OCI-LY3 (cell line): ENCODE results near the gene PKM.

Source experiments
- H2AFZ ChIP-seq: fragments of 200-600, 300-600 bp; shearing (Covaris generic); 2 replicates; pipeline ENCODE4 v1.6.0; 2014; ENCODE audit warnings: antibody characterized with exemption, low read depth, low read length
- H3K27ac ChIP-seq: fragments of 200-600, 300-600 bp; sonication (generic); 2 replicates; pipeline ENCODE4 v1.5.1; 2014; ENCODE audit warnings: mild to moderate bottlenecking, low read length, moderate library complexity, mixed read lengths
- H3K27me3 ChIP-seq: fragments of 200-600, 300-600 bp; sonication (generic); 2 replicates; pipeline ENCODE4 v1.6.1; 2014; ENCODE audit warnings: low read depth, low read length, mixed read lengths
- H3K36me3 ChIP-seq: fragments of 200-600, 300-600 bp; sonication (generic); replicated peaks from 2 replicates; pipeline ENCODE3; 2014; ENCODE audit warnings: low read depth, low read length, mixed read lengths
- H3K4me1 ChIP-seq: fragments of 300-600, 200-600 bp; sonication (generic); 2 replicates; pipeline ENCODE4 v1.6.1; 2014; ENCODE audit warnings: low read length, mixed read lengths
- H3K4me2 ChIP-seq: fragments of 200-600, 300-600 bp; sonication (generic); 2 replicates; pipeline ENCODE4 v1.6.1; 2014; ENCODE audit warnings: low read length, mixed read lengths
- H3K4me3 ChIP-seq: fragments of 300-600, 200-600 bp; sonication (generic); 2 replicates; pipeline ENCODE4 v1.5.1; 2014; ENCODE audit warnings: antibody characterized with exemption, mild to moderate bottlenecking, low read length, moderate library complexity
- H3K79me2 ChIP-seq: fragments of 300-600, 200-600 bp; shearing (Covaris generic); 2 replicates; pipeline ENCODE4 v1.6.1; 2014; ENCODE audit warnings: mild to moderate bottlenecking, low read length, mixed read lengths
- H3K9ac ChIP-seq: fragments of 300-600, 200-600 bp; shearing (Covaris generic); 2 replicates; pipeline ENCODE4 v1.6.0; 2014; ENCODE audit warnings: mild to moderate bottlenecking, low read length, moderate library complexity
- H3K9me3 ChIP-seq: fragments of 200-600, 300-600 bp; shearing (Covaris generic); 2 replicates; pipeline ENCODE4 v1.6.1; 2014; ENCODE audit warnings: low read length, mixed read lengths; ENCODE audit not compliant: insufficient read depth
- H4K20me1 ChIP-seq: fragments of 200-600, 300-600 bp; sonication (generic); 2 replicates; pipeline ENCODE4 v1.6.1; 2016; ENCODE audit warnings: low read length, mixed read lengths; ENCODE audit not compliant: insufficient read depth
- EZH2phosphoT487 ChIP-seq: fragments of 200-600 bp; shearing (Covaris generic); IDR thresholded peaks from 2 replicates; pipeline ENCODE4 v1.6.1; 2018; ENCODE audit warnings: antibody characterized with exemption, mixed run types, low read depth
- TF ChIP-seq, protein P1 (sequence below): fragments of 200-600, 300-600 bp; sonication (generic); IDR thresholded peaks from 2 replicates; pipeline ENCODE4 v1.5.1; 2014; ENCODE audit warnings: antibody characterized with exemption, low read length, low read depth

PKM gene

DNA sequence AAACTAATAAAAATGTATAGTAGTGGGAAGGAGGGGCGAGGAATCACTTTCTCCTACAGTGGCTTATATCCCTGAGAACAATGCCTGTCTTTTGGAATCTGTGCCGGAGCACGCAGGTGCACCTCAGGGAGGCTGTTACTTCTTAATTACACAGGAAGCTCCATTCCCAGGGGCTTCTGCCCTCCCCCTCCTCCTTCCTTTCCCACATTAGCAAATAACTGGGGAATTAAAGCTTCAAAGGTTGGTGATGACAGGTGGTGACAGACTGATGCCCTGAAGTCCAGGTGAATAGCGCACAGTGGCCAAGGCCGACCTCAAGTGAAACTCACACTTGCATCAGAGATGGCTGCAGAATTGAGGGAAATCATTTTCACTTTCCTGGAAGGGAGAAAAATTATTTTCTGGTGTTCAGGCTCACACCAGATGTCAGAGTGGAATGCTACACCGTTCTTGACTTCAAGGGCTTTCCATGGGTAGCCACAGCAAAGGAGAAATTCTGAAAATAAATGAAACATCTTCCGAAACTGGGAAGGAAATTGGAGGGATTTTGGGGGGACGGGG is 37.1 kb downstream of the PKM start:
- peaks cover 12% of the 10 kb centered on the region for H3K27me3 ChIP-seq
- no peak overlapping the region for H2AFZ ChIP-seq
- no peaks in the 10 kb centered on the region for H3K79me2 ChIP-seq
- H3K9ac ChIP-seq: no peak overlapping the region
- peaks cover 14% of the 10 kb centered on the region for H3K4me1 ChIP-seq
- peaks cover 11% of the 10 kb centered on the region for H3K36me3 ChIP-seq
- no peak overlapping the region for H3K4me3 ChIP-seq
- TF ChIP-seq, protein P1, sequence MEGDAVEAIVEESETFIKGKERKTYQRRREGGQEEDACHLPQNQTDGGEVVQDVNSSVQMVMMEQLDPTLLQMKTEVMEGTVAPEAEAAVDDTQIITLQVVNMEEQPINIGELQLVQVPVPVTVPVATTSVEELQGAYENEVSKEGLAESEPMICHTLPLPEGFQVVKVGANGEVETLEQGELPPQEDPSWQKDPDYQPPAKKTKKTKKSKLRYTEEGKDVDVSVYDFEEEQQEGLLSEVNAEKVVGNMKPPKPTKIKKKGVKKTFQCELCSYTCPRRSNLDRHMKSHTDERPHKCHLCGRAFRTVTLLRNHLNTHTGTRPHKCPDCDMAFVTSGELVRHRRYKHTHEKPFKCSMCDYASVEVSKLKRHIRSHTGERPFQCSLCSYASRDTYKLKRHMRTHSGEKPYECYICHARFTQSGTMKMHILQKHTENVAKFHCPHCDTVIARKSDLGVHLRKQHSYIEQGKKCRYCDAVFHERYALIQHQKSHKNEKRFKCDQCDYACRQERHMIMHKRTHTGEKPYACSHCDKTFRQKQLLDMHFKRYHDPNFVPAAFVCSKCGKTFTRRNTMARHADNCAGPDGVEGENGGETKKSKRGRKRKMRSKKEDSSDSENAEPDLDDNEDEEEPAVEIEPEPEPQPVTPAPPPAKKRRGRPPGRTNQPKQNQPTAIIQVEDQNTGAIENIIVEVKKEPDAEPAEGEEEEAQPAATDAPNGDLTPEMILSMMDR: no peak
- TF ChIP-seq EZH2phosphoT487: no peak
- no peak overlapping the region for H3K4me2 ChIP-seq
- no peak overlapping the region for H3K27ac ChIP-seq
- H4K20me1 ChIP-seq: peaks cover 19% of the 10 kb centered on the region
- H3K9me3 ChIP-seq: no peaks in the 10 kb centered on the region

DNA sequence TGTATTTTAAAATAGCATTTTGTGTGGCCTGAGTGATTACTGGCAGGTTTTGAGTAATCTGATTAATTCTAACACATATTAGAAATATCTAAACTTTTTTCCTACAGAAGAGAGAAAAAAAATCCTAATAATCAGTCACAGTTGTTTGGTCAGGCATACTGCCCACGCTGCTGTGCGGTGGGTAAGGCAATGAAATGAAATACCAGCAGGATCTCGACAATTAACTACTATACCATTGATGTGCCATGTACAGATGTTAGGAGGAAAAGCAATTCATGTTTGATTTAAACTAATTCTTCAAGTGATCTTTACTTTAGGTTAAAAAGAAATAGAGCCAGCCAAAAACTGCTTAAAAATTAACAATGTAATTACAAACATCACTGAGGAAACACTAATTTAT is 38.6 kb downstream of the PKM start:
- no peak overlapping the region for H3K9ac ChIP-seq
- no peak overlapping the region for H3K4me2 ChIP-seq
- no peaks in the 10 kb centered on the region for H3K79me2 ChIP-seq
- TF ChIP-seq, protein P1: no peak
- TF ChIP-seq EZH2phosphoT487: no peak
- H3K27ac ChIP-seq: no peak overlapping the region
- H3K4me3 ChIP-seq: no peak overlapping the region
- H3K36me3 ChIP-seq: no peaks in the 10 kb centered on the region
- no peak overlapping the region for H2AFZ ChIP-seq
- H3K4me1 ChIP-seq: peaks cover 14% of the 10 kb centered on the region
- no peaks in the 10 kb centered on the region for H3K9me3 ChIP-seq
- peaks cover 12% of the 10 kb centered on the region for H3K27me3 ChIP-seq
- H4K20me1 ChIP-seq: peaks cover 8% of the 10 kb centered on the region; the same call in 1 of the 2 replicates

DNA sequence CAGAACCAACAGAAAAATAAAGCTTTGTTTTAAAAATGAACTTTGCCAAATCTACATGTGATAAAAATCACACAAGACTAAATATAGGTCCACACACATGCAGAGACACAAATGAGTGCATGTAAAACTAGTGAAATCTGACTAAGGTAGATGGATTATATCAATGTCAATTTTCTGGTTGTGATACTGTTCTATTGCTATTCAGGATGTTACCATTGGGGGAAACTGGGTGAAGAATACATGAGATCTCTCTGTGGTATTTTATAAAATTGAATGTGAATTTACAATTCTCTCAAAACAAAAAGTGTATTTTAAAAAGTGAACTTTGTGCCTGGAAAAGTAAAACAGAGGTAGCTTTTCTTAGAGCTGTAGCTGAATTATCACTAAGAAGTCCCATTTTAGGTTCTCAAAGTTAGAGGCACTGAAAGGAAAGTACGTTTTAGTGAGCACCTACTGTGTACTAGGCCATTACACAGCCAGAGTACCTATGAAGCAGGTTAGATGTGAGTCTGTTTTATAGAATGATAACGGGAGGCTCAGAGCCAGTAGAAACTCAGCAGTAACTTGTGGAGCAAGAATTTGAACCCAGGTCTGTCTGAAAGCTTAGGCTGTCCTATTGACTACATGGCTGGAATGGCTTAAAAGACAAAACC is 41.6 kb downstream of the PKM start:
- Histone ChIP-seq H3K4me2 (no peak overlapping the region), H3K79me2 (no peaks in the 10 kb centered on the region), H3K27me3 (peaks cover 15% of the 10 kb centered on the region), H3K36me3 (no peaks in the 10 kb centered on the region), H2AFZ (no peak overlapping the region), H4K20me1 (no peaks in the 10 kb centered on the region), H3K27ac (no peak overlapping the region), H3K9me3 (no peaks in the 10 kb centered on the region), H3K4me1 (no peaks in the 10 kb centered on the region), H3K9ac (no peak overlapping the region), H3K4me3 (no peak overlapping the region)
- TF ChIP-seq, protein P1: no peak
- TF ChIP-seq EZH2phosphoT487: no peak

DNA sequence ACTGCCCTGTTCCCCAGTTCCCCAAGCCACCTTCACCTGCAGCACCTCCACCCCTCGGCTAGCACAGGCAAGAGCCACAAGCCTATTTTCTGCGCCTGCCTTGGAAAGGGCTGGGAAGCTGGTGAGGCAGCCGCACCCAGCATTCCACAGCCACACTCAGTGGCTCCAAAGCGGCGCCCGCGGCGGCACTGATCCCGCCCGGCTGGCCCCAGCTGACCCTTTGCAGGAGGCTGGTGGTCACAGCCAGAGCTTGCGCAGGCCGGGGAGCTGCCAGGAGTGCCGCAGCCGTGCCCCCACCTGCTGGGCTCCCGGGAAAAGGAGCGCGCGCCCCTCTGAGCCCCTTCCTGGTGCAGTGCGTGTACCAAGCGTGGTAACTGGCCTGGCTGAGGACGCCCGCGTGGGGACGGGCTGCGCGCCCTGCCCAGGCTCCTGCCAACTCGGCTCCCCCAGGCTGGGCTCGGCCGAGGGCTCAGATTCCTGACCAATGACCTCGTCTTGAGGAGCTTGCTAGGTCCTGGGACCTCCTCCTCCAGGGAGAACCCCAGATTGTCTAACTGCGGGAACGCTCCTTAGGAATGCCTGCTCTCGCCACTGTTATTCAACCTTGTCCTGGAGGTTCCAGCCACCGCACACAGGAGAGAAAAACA is 46.7 kb downstream of the PKM start:
- no peak for TF ChIP-seq EZH2phosphoT487
- TF ChIP-seq, protein P1: no peak
- no peaks in the 10 kb centered on the region for H3K36me3 ChIP-seq
- no peaks in the 10 kb centered on the region for H3K79me2 ChIP-seq
- H3K4me1 ChIP-seq: no peaks in the 10 kb centered on the region
- H3K4me2 ChIP-seq: no peak overlapping the region
- no peak overlapping the region for H2AFZ ChIP-seq
- no peak overlapping the region for H3K4me3 ChIP-seq
- 0 out of 2 replicates have a peak, but pooled peaks cover 6% of the 10 kb centered on the region for H3K27me3 ChIP-seq
- no peak overlapping the region for H3K27ac ChIP-seq
- no peak overlapping the region for H3K9ac ChIP-seq
- H4K20me1 ChIP-seq: no peaks in the 10 kb centered on the region
- no peaks in the 10 kb centered on the region for H3K9me3 ChIP-seq
